ENCODE data around the gene UBE2Q2. TPM values are rescaled to one million over a fixed set of nuclear protein-coding genes. Genes with fewer than 3 reads are reported as not detected.

Gene UBE2Q2
- polyA plus RNA-seq, 3 donors: 13.6 to 22.1 (median 20.9) TPM

GRCh38 chr15:75916978-75917377, 73.7 kb downstream of the UBE2Q2 start:
- Histone ChIP-seq H4K20me1 (ENCODE audit: insufficient read depth, low read length) (no peaks in the 10 kb centered on the region), H3K9me3 (replicated peaks in 1 of 2; ENCODE audit: control insufficient read depth in 1 of 2, insufficient read depth in 1 of 2, low read length in 2 of 2) (no peaks in the 10 kb centered on the region), H2AFZ (ENCODE audit: insufficient read depth, low read depth, low read length, poor library complexity, severe bottlenecking) (no peak overlapping the region), H3K27ac (ENCODE audit: low read depth in 1 of 2, low read length in 2 of 2) (no peak overlapping the region), H3K4me1 (ENCODE audit: control insufficient read depth in 1 of 2, insufficient read depth in 2 of 2, low read length in 2 of 2) (no peaks in the 10 kb centered on the region), H3K36me3 (replicated peaks in 1 of 2; ENCODE audit: control insufficient read depth in 1 of 2, insufficient read depth in 2 of 2, low read length in 2 of 2) (peaks cover 51 to 84% of the 10 kb centered on the region in 2 donors), H3K27me3 (ENCODE audit: control insufficient read depth in 2 of 2, insufficient read depth in 2 of 2, low read length in 2 of 2) (no peaks in the 10 kb centered on the region), H3K4me3 (replicated peaks in 1 of 3; ENCODE audit: low read depth in 2 of 3, low read length in 3 of 3) (no peak overlapping the region), H3K79me2 (ENCODE audit: insufficient read depth, low read length) (peaks cover 16% of the 10 kb centered on the region), H3K4me2 (replicated peaks; ENCODE audit: extremely low read depth, low read length, poor library complexity, severe bottlenecking) (no peak overlapping the region), H3K9ac (ENCODE audit: insufficient read depth, low read length, poor library complexity, severe bottlenecking) (no peak overlapping the region)
- Mint-ChIP-seq H3K27ac (no peak overlapping the region), H3K27me3 (ENCODE audit: low read depth in 3 of 3) (no peaks in the 10 kb centered on the region), H3K4me1 (no peaks in the 10 kb centered on the region), H3K36me3 (peaks cover 65 to 77% of the 10 kb centered on the region in 2 donors), H3K4me3 (no peak overlapping the region), H3K9me3 (peaks cover 0 to 2% (median 0%) of the 10 kb centered on the region in 7 donors)
- intact Hi-C loops (cut with micrococcal nuclease): no loop called here
- DNase-seq: no peak
- TF ChIP-seq, protein P1, sequence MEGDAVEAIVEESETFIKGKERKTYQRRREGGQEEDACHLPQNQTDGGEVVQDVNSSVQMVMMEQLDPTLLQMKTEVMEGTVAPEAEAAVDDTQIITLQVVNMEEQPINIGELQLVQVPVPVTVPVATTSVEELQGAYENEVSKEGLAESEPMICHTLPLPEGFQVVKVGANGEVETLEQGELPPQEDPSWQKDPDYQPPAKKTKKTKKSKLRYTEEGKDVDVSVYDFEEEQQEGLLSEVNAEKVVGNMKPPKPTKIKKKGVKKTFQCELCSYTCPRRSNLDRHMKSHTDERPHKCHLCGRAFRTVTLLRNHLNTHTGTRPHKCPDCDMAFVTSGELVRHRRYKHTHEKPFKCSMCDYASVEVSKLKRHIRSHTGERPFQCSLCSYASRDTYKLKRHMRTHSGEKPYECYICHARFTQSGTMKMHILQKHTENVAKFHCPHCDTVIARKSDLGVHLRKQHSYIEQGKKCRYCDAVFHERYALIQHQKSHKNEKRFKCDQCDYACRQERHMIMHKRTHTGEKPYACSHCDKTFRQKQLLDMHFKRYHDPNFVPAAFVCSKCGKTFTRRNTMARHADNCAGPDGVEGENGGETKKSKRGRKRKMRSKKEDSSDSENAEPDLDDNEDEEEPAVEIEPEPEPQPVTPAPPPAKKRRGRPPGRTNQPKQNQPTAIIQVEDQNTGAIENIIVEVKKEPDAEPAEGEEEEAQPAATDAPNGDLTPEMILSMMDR (IDR thresholded peaks at IDR 0.05): no peak
- WGBS (ENCODE audit: insufficient coverage): no CpG with 5 or more reads among the region's 1 CpG

DNA sequence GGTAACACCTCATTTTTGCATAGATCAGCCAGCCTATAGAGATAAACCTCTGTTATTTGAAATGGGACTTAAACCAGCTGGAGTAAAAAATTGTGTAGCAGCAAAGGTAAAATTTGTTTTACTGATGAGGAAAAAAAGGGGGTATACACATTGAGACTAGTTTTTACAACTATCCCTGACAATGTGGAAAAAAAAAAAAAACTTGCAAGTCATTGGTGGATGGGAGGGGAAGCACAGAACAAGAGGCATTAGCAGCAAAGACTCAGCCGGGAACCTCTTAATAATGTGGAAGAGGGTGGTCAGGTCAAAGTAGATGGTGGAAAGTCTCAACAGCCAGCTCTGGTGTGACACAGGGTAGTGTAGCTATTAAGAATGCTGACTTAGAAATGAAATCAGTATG, 74.9 kb downstream of the UBE2Q2 start:
- Histone ChIP-seq H4K20me1 (ENCODE audit: insufficient read depth, low read length) (no peaks in the 10 kb centered on the region), H2AFZ (ENCODE audit: insufficient read depth, low read depth, low read length, poor library complexity, severe bottlenecking) (no peak overlapping the region), H3K27me3 (ENCODE audit: control insufficient read depth in 2 of 2, insufficient read depth in 2 of 2, low read length in 2 of 2) (no peaks in the 10 kb centered on the region), H3K4me1 (ENCODE audit: control insufficient read depth in 1 of 2, insufficient read depth in 2 of 2, low read length in 2 of 2) (no peaks in the 10 kb centered on the region), H3K9me3 (replicated peaks in 1 of 2; ENCODE audit: control insufficient read depth in 1 of 2, insufficient read depth in 1 of 2, low read length in 2 of 2) (no peaks in the 10 kb centered on the region), H3K9ac (ENCODE audit: insufficient read depth, low read length, poor library complexity, severe bottlenecking) (no peak overlapping the region), H3K4me3 (replicated peaks in 1 of 3; ENCODE audit: low read depth in 2 of 3, low read length in 3 of 3) (no peak overlapping the region), H3K4me2 (replicated peaks; ENCODE audit: extremely low read depth, low read length, poor library complexity, severe bottlenecking) (no peak overlapping the region), H3K27ac (ENCODE audit: low read depth in 1 of 2, low read length in 2 of 2) (no peak overlapping the region), H3K79me2 (ENCODE audit: insufficient read depth, low read length) (peaks cover 9% of the 10 kb centered on the region), H3K36me3 (replicated peaks in 1 of 2; ENCODE audit: control insufficient read depth in 1 of 2, insufficient read depth in 2 of 2, low read length in 2 of 2) (peaks cover 49 to 91% of the 10 kb centered on the region in 2 donors)
- TF ChIP-seq, protein P1 (IDR thresholded peaks at IDR 0.05): no peak
- H3K4me3 Mint-ChIP-seq: no peak overlapping the region
- H3K27ac Mint-ChIP-seq: peak overlapping the region in 2 of 7 donors; percentile 2 to 19
- H3K9me3 Mint-ChIP-seq: no peaks in the 10 kb centered on the region
- WGBS (ENCODE audit: insufficient coverage): 80% methylated on average over 1 of the region's 1 CpG
- H3K4me1 Mint-ChIP-seq: no peaks in the 10 kb centered on the region
- DNase-seq: no peak
- intact Hi-C loops (cut with micrococcal nuclease): no loop called here
- no peaks in the 10 kb centered on the region for H3K27me3 Mint-ChIP-seq (ENCODE audit: low read depth in 3 of 3)
- H3K36me3 Mint-ChIP-seq: peaks cover 61 to 74% of the 10 kb centered on the region in 2 donors

Data from CD14-positive monocyte (primary cell).